AG04450 (cell line): ENCODE data around the gene EID3. TPM values are rescaled to one million over a fixed set of nuclear protein-coding genes. Genes with fewer than 3 reads are reported as not detected.

Source experiments
- CTCF ChIA-PET: fragments of 300-600, 350-600 bp; formaldehyde crosslinking; extraction: SDS; loops from one replicate; lab custom pipeline; 2022; ENCODE audit warnings: antibody characterized with exemption, inconsistent platforms; lab: Charles Lee
- POLR2A ChIA-PET: fragments of 350-600 bp; formaldehyde crosslinking; extraction: SDS; loops from one replicate; lab custom pipeline; 2021; ENCODE audit warnings: antibody characterized with exemption, inconsistent platforms; lab: Yijun Ruan, JAX
- DNase-seq: peaks from one replicate; pipeline ENCODE4 v3.0.0-alpha.2; 2011; ENCODE audit warnings: low read depth, low spot score
- H3K27ac ChIP-seq: one replicate; pipeline ENCODE4 v1.5.1; 2012; ENCODE audit warnings: low read depth, low read length, control low read depth
- H3K27me3 ChIP-seq: one replicate; pipeline ENCODE4 v1.6.0; 2012; ENCODE audit warnings: low read length; ENCODE audit not compliant: control insufficient read depth, insufficient read depth
- H3K4me3 ChIP-seq: 2 replicates; pipeline ENCODE4 v1.5.1; 2011; ENCODE audit warnings: mild to moderate bottlenecking, low read depth, low read length, control low read depth
- H3K9me3 ChIP-seq: 2 replicates; pipeline ENCODE4 v1.5.1; 2012; ENCODE audit warnings: low read length; ENCODE audit not compliant: control insufficient read depth, insufficient read depth
- CTCF ChIP-seq: IDR thresholded peaks from 2 replicates; pipeline ENCODE4 v1.5.1; 2011; ENCODE audit warnings: low read depth, low read length, control low read depth, inconsistent platforms
- polyA plus RNA-seq: library from polyadenylated mRNA; depleted of rRNA; stranded (reverse); fragments of >200 nt; gene quantifications from 2 replicates; pipeline ENCODE4 v1.2.3, GENCODE V29; 2011

EID3 gene
- polyA plus RNA-seq, 1 experiment, result 2.5 TPM

- no peak for TF ChIP-seq CTCF
- H3K27me3 ChIP-seq, result no peaks in the 10 kb centered on the region
- DNase-seq, result peak; percentile 94
- peak overlapping the region; percentile 99 for H3K27ac ChIP-seq
- H3K9me3 ChIP-seq, result no peaks in the 10 kb centered on the region; the same call in 1 of the 2 replicates
- ChIA-PET CTCF (interaction anchor here (0.6 to 1.1 kb wide), 3 partner anchors 16 to 158 kb away, joined by 3 to 4 read pairs (median 3); no protein-coding TSS in a partner anchor), POLR2A (interaction anchor here (0.6 to 5.1 kb wide), 22 partner anchors 9 to 223 kb away, joined by 3 to 96 read pairs (median 6); partner anchors contain the start of genes EID3, HCFC2, NFYB and TXNRD1)
- peak overlapping the region; percentile 92 for H3K4me3 ChIP-seq
Measured at GRCh38 chr12:104286516-104287482, 16.7 kb upstream of the EID3 start.

DNA sequence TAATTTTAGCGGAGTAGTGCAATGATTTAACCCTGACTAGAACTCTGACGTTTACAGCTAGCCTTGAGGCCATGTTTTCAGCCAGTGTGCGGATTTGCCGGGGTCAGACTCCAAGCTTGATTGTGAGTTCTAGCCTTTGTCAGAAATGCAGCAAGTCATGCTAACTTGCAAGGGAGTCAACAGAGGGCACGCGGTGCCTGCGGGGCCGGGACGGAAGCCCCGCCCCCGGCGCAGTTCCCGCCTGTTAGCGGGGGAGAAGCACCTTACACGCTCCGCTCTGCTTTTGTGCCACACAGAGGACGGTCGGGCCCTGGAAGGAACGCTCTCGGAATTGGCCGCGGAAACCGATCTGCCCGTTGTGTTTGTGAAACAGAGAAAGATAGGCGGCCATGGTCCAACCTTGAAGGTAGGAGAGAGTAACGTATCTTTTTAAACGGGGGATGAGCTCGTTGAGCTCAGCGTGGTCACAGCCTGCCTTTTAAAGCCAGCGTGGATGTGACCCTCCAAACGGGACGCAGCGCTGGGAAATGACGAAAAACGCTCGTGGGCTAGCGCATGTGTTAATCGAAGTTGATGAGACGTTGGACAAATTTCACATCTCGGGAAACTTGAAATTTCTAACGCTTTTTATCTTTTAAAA lies 14.8 kb upstream of the EID3 start:
- no peaks in the 10 kb centered on the region; the same call in 1 of the 2 replicates for H3K9me3 ChIP-seq
- no peaks in the 10 kb centered on the region for H3K27me3 ChIP-seq
- TF ChIP-seq CTCF, result no peak
- CTCF ChIA-PET, result interaction anchor here (0.7 to 1.3 kb wide), 2 partner anchors 10 to 1340 kb away, joined by 3 read pairs; no protein-coding TSS in a partner anchor
- peak overlapping the region; percentile 99 for H3K27ac ChIP-seq
- DNase-seq, result no peak
- H3K4me3 ChIP-seq, result peak overlapping the region; percentile 92
- POLR2A ChIA-PET, result interaction anchor here (0.6 to 5.1 kb wide), 11 partner anchors 9 to 151 kb away, joined by 3 to 96 read pairs (median 6); partner anchors contain the start of genes EID3, NFYB and TXNRD1

- no peak for TF ChIP-seq CTCF
- Histone ChIP-seq H3K27me3 (no peaks in the 10 kb centered on the region), H3K9me3 (no peaks in the 10 kb centered on the region; the same call in 1 of the 2 replicates), H3K27ac (no peak overlapping the region), H3K4me3 (peak overlapping the region; percentile 92)
- no peak for DNase-seq
- CTCF ChIA-PET, result no interaction called here
- POLR2A ChIA-PET, result interaction anchor here (0.9 to 5.1 kb wide), 3 partner anchors 10 to 113 kb away, joined by 3 to 96 read pairs (median 3); no protein-coding TSS in a partner anchor
Measured at GRCh38 chr12:104290320-104290719, 13.2 kb upstream of the EID3 start.

- Histone ChIP-seq H3K4me3 (peak overlapping the region; percentile 41), H3K27ac (no peak overlapping the region), H3K27me3 (no peaks in the 10 kb centered on the region), H3K9me3 (no peaks in the 10 kb centered on the region; the same call in 1 of the 2 replicates)
- DNase-seq, result no peak
- ChIA-PET CTCF (no interaction called here), POLR2A (interaction anchor here (1.2 to 5.1 kb wide), 4 partner anchors 10 to 105 kb away, joined by 3 to 96 read pairs (median 7); partner anchors contain the start of gene TXNRD1)
- no peak for TF ChIP-seq CTCF
Measured at GRCh38 chr12:104290855-104291254, 12.7 kb upstream of the EID3 start.
